HG03066 (cell line): ENCODE measurements around the gene SLC35E2B.
"Not testable (repeated sequence)": the region's sequence is repeated elsewhere in the genome, so short reads cannot be mapped to it uniquely, and the experiment has no call there.

ENCODE experiments used
- ATAC-seq: cut with Tn5 transposase; IDR thresholded peaks from one replicate; pipeline ENCODE4 v1.9.1; 2021; ENCODE audit warnings: low read depth; ENCODE audit not compliant: unreplicated experiment

The SLC35E2B gene

DNA sequence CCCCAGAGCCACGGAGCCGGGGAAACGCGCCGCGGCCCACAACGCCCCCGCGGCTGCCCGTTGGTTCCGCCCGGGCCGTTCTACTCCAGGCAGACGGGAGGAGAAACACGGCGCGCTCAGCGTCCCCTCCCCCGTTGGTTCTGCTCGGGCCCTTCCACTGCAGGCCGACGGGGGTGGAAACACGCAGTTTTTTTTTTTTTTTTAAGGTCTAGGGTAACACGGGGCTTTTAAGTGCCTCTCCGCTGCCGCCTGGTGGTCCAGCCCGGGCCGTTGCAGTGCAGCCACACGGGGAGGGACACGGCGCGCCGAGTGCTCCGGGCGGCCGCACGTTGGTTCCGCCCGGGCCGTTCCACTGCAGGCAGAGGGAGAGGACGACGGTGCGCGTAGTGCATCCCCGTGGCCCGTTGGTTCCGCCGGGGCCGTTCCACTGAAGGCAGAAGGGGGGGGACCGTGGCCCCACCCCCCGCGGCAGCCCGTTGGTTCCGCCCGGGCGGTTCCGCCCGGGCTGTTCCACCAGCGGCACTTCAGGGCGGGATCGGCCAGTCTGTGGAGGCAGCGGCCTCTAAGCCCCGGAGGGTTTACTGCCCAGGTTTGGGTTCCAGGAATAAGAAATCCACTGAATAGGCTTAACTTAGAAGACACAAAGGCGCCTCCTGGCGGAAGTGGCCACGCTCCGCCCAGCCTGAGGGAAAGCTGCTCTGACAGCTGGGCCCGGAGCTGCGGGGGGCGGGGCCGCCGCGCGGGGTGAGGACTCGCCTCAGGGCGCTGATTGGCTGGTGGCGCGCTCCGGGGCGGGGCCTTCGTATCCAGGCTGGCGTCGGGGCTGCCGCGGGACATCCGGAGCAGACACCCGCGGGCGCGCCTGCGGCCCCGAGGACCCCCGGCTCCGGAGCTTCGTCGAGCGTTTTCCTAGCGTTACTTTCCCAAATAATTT lies at the start of gene SLC35E2B:
Gene SLC35E2B, minus strand, starts transcription at position 82 of the 934 bp plus-strand sequence. CDS start 16,096 bp downstream, outside the sequence.
- ATAC-seq = peak; percentile 67

GRCh38 chr1:1741013-1741412 lies 48.4 kb upstream of the SLC35E2B start:
- not testable (repeated sequence) for ATAC-seq

- ATAC-seq = not testable (repeated sequence)
These were observed 46.3 kb upstream of the SLC35E2B start for GRCh38 chr1:1738799-1739337.

DNA sequence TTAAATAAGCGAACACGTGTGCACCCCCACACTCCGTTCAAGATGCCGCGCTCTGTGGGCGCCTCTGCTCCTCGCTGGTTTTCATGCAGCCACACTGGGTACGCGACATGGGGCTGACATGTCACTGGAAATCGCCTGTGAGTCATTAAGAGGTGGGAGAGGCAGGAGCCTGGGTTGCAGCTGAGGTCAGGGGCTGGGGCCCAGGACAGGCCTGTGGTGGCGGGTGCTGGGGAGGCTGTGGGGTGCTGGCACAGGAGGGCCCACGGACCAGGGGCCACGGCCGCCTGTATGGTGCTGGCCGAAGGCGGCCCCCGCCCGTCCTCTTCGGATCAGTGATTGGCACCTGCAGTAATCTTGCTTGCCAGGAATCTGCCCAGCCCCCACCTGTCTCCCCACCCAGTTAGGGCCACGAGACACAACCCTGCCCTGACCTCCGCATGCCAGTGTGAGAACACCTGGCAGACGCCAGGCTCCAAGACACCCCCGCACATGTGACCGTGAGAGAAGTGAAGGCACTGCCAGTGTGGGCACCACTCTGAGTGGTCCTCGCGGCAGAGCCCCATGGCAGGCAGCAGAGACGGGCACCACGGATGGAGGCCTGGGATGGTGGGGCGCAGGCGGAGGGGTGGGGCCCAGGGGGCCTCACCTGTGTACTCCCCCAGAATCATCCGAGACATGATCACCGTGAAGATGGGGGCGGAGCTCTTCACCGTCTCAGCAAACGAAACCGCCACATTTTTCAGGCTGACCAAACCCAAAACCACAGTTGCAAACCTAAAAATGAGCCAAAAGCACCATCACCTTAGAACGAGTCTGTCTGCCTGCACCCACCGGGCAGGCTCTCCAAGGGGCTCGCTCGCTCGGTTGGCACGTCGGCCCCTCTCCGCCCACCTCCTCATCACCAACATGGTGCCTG lies 45.3 kb upstream of the SLC35E2B start:
- ATAC-seq = not testable (repeated sequence)

- no peak for ATAC-seq
These were observed 39.8 kb upstream of the SLC35E2B start for GRCh38 chr1:1732381-1732780.

GRCh38 chr1:1730870-1731269 lies 38.3 kb upstream of the SLC35E2B start:
- no peak for ATAC-seq

- not testable (repeated sequence) for ATAC-seq
These were observed 37.6 kb upstream of the SLC35E2B start for GRCh38 chr1:1730230-1730629.

DNA sequence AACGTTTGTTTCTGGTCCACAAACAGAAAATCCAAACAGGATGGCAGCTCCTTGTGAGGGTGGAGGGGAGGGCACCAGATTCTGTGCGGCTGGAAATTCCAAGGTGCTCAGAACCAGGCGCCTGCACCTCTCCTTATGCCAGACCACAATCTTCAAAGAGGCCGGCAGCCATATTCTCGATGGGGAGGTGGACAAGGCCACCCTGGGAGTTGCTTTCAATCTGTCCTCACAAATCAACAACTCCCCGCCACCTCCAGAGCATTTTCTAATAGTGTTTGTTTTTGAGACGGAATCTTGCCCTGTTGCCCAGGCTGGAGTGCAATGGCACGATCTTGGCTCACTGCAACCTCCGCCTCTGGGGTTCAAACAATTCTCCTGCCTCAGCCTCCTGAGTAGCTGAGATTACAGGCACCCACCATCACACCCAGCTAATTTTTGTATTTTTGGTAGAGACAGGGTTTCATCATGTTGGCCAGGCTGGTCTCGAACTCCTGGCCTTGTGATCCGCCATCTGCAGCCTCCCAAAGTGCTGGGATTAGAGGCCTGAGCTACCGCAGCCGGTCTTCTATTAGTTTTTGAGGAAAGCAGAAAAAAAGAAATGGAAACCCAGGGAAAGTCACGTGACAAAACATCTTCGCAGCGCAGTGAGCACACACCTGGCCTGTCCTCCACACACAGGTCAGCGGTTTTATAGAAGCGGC lies 36.7 kb upstream of the SLC35E2B start:
- not testable (repeated sequence) for ATAC-seq

GRCh38 chr1:1728308-1729005 lies 35.9 kb upstream of the SLC35E2B start:
- ATAC-seq = not testable (repeated sequence)

DNA sequence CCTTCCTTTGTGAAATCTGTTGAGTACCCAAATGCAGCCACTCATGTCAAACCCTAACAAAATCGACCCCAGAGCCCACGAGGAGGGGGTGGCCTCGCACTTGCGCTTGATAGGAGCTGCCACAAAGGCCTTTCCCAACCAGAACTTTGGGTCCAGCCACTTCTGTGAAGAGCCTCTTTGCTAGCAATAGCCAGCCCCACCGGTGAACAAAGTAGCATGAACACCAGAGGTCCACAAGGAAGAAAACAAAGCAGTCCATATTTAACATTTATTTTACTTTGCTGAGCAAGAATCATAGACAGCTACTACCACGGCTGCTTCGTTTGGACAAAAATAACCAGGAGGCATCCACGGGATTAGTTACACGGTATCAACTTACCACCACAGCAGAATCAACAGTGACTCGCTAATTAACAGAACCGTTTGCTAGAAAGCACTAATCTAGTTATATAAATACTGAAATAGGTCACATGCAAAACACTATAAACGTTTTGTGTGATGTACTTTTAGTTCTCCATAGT lies 34.6 kb upstream of the SLC35E2B start:
- not testable (repeated sequence) for ATAC-seq

- not testable (repeated sequence) for ATAC-seq
These were observed 33.5 kb upstream of the SLC35E2B start for GRCh38 chr1:1726088-1726487.

DNA sequence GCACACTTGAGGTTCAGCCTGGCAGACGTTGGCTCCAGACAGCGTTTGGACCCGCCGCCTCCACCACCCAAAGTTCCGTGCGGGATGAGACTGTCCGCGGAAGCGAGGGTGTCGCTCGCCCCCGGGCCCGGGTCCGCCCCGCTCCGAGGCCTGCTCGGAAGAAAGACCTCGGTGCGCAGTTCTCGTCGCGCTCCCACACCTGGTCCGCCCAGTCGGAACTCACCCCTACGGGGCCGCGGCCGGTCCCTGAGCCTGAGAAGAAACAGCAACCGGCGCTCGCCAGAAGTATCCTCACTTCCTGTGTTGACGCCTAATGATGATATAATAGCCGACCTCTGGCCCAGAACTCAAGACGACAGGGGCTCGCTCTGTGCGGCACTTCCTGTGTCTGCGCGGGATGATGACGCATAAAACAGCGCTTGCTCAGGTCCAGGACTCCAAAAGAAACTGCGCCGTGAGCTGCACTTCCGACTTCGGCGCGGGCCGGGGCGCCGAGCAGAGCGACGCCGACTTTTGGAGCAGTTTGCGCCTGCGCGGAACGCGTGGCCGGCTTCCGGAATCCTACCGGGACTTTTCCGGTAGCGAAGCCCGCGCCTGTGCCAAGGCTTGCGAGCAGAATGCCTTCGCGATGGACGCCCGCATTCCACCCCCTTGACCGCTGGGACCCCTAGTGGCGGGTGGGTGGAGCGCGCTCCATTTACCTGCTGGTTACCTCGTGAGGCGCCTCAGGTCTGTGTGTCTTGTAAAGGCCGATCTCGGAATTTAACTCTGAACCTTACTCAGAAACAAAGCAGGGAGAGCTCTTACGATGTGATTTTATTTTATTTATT lies 31.7 kb upstream of the SLC35E2B start, which contains the start of gene CDK11A:
Gene CDK11A, minus strand, starts transcription at position 323 of the 830 bp plus-strand sequence. CDS start 1,539 bp downstream, outside the sequence.
- peak; percentile 91 for ATAC-seq

- no peak for ATAC-seq
These were observed 28.6 kb upstream of the SLC35E2B start for GRCh38 chr1:1721201-1721600.

DNA sequence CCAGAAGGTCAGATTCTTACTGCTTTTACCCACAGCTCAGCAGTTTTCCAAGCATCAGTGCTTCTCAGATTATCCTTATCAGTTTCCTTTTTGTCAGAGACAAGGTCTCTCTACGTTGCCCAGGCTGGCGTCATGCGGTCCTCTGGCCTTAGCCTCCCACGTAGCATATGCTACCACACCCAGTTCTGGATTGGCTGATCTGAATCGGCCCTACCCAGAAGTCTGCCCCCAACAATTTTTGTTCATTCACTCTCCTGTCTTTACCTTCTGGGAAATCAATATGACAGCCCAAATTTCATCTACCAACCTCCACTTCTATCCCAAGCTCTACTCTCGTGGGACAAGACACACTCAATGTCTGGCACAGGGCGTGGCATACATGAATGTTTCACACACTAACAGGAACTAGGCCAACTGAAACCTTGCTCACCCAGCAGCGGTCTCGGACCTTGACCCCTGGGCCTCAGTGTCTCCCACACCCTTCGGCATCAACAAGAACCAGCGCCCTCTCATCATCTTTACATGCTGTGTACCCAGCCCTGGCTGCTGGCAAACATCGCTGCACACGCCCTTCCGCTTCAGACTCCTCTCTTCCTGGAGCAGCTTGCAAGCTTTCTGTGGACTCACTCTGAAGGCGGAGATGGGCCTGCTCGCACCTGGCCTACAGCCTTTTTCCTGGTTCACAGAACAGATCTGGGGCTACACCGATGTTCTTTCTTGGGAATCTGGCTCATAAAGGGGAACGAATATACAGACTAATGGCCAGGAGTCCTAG lies 22.7 kb upstream of the SLC35E2B start:
- not testable (repeated sequence) for ATAC-seq

DNA sequence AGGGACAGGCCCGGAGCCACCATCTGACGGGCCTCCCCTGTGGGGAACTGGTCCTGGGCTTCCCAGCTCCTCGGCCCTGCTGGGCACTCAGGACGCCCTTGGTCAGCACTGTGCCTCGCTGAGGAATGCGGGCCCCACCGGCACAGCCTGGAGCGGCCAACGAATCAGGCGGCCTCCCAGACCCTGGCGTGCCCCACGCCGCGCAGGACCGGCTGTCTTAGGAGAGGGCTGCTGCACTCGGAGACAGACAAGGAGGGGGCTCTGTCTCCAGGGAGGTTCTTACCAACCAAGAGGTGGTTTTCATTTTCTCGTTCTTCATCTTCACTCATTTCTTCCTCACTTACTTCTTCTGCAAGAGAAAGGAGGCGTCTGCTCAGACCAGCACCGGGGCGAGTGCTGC lies 15.3 kb upstream of the SLC35E2B start:
- not testable (repeated sequence) for ATAC-seq

DNA sequence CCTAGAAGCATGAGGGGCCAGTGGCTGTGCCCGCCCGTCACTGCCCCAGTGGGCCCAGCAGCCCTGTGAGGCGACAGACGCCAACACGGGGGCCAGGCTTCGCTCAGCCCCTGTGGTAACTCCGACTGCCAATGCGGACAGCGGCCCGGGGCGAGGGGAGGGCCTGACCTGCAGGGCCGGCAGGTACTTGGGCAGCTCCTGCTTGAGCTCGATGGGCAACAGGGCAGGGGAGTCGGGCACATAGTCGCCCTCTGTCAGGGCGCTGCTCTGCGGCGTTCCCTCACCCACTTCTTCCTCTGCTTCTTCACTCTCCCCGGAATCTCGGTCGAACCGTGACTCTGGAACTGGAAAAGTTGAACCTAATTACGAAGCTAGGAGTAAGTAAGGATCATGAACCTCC lies 14.6 kb upstream of the SLC35E2B start:
- not testable (repeated sequence) for ATAC-seq

DNA sequence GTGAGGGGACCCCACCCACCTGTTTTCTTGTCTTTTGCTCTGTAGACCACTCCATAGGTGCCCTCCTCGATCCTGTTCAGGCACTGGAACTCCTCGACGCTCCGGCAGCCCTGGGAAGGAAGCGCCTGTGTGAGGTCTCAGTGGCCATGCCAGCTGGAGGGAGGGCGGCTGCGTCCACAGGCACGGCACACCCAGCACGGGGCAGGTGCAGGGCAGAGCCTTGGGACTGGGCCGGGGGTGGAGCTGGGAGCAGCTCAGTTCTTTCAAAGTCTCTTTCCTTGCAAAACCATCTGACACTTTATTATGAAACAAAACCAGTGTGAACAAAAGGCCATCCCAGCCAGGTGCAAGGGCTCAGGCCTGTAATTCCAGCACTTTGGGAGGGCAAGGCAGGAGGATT lies 13.0 kb upstream of the SLC35E2B start:
- not testable (repeated sequence) for ATAC-seq
